Fibroblast of villous mesenchyme (primary cell): ENCODE results near the gene RPL26. TPM values are rescaled to one million over a fixed set of nuclear protein-coding genes. Genes with fewer than 3 reads are reported as not detected.
"Not testable (repeated sequence)": the region's sequence is repeated elsewhere in the genome, so short reads cannot be mapped to it uniquely, and the experiment has no call there.

Source experiments
- DNase-seq: peaks from one replicate; pipeline ENCODE4 v3.0.0-alpha.2; 2010; ENCODE audit warnings: low read depth
- H3K4me3 ChIP-seq: 2 replicates; pipeline ENCODE4 v1.5.1; 2011; ENCODE audit warnings: low read depth, mild to moderate bottlenecking, low read length
- CTCF ChIP-seq: IDR thresholded peaks from 2 replicates; pipeline ENCODE4 v1.5.1; 2012; ENCODE audit warnings: low read depth, mild to moderate bottlenecking, low read length; ENCODE audit not compliant: insufficient read depth
- total RNA-seq: library from RNA; depleted of rRNA; stranded (reverse); fragments of >200 nt; gene quantifications from 2 replicates; pipeline ENCODE4 v1.2.3, GENCODE V29; 2012

RPL26 gene
- total RNA-seq, 1 donor: 2,045 TPM

DNA sequence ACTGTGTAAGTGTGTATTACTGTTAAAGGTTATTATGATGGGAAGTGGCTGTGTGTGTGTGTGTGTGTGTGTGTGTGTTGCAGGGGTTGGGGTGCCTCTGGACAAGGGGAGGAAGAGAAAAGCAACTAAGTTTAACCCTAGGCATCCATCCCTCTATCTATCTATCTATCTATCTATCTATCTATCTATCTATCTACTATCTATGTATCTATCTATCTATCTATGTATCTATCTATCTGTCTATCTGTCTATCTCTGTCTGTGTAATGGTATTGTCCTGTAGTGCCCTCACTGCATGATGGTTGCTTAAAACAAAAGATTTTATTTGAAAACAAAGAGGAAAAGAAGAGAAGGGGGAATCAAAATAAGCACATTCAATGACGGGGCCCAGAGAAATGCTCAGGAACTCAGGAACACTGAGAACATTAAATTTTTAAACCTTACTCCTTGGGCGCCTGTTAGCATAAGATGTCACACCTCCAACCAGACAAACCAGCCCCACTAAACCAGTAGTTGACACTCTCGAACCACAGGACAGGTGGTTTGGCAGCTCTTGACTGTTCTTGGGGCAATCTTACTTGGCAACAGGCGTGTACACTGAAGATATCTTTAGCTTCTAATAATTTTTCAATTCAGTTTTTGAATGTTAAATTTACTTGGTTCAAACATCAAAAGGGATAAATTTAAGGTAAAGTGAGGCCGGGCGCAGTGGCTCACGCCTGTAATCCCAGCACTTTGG, 5.1 kb upstream of the RPL26 start:
- DNase-seq: no peak
- H3K4me3 ChIP-seq: no peak overlapping the region
- no peak for TF ChIP-seq CTCF

- TF ChIP-seq CTCF: no peak
- no peak for DNase-seq
- H3K4me3 ChIP-seq: no peak overlapping the region
Measured at GRCh38 chr17:8386841-8387240, 3.8 kb upstream of the RPL26 start.

DNA sequence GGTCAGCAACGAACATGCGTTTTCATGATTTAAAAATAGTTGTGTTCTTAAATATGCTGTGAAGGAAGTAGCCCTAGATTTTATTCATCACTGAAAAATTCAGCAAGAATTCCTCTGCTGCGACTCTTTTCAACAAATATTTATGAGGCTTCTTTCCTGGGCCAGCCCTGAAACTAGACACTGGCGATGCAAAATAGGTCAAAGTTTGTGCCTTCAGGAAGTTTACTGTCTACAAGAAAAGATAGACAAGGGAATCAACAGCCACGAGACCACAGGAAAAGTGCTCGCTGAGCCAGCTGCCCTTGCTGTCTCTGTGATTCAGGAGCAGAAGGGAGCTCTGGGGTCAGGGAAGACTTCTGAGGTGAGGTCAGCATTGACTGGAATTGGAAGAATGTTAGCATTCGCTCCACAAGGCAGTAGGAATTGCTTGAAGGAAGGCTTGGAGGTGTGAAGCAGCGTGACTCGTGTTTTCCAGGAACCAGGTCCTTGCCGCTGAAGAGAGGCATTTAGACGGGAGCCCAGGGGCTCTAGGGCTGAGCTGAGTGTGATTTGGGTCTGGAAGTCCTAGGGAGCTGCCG, 1.9 kb upstream of the RPL26 start:
- TF ChIP-seq CTCF: no peak
- DNase-seq: peak; percentile 91
- peak overlapping the region; percentile 89 for H3K4me3 ChIP-seq

DNA sequence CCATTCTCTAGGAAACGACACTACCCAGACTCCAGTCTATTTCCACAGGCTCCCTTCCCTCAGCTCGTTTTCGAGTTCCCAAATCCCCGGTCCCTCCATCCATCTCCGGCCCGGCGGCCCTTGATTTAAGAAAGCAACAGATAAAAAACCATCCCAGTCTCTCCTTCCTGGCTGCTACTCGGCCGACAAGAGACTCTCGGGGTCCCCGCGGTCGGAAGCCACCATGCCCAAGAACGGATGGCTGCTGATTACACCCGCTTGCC, 182 bp downstream of the RPL26 start:
- no peak for DNase-seq
- peak overlapping the region; percentile 89 for H3K4me3 ChIP-seq
- TF ChIP-seq CTCF: no peak

- DNase-seq: peak; percentile 23
- H3K4me3 ChIP-seq: peak overlapping the region; percentile 89
- TF ChIP-seq CTCF: no peak
Measured at GRCh38 chr17:8382052-8382879, 727 bp downstream of the RPL26 start.

GRCh38 chr17:8380049-8380448, 2.9 kb downstream of the RPL26 start:
- no peak for DNase-seq

GRCh38 chr17:8378117-8378516, 4.9 kb downstream of the RPL26 start:
- DNase-seq, H3K4me3 ChIP-seq: not testable (repeated sequence)

More at GRCh38 chr17:8380049-8380448, 2.9 kb downstream of the RPL26 start:
- no peak overlapping the region for H3K4me3 ChIP-seq
- no peak for TF ChIP-seq CTCF
